GM19328 (cell line): ENCODE results near the gene MPC2.

ENCODE experiments used
- ATAC-seq: cut with Tn5 transposase; IDR thresholded peaks from one replicate; pipeline ENCODE4 v1.9.1; 2021; ENCODE audit warnings: mild to moderate bottlenecking, moderate library complexity; ENCODE audit not compliant: unreplicated experiment

MPC2 gene

DNA sequence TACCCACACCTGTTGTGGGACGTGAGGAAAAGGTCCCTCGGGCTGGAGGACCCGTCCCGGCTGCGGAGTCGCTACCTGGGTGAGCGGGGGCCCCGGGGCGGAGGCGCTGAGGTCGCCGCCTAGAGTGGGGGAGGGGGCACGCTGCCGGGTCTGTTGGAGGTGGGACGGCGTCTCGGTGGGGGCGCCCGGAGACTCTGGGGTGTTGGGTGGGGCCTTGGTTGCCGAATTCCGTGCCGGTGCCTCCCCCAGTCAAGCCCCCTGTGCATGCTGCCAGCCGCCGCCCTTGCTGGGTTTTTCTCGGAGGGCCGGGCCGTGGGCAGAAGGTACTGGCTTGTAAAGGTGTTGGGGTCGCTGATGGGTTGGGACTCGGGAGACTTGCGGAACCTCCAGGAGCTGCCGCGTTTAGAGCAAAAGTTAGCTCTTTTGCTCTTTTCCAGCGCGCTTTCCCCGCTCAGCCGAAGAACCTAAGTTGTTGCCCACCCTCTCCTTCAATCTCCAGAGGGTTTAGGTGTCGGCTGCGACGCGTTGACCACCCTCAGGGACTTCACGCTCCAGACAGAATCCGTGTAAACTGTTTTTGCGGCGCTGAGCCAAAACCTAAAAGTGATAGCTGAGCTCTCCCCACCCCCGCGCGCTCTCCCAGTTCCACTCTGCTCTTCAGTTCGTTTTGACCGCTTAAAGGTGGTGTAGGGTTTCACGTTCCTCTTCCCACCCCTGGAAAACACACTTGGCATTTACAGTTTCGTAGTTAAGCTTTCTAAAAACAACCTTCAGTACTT lies at the start of gene MPC2:
TSS of gene MPC2 (minus strand) at position 143 of the 779 bp plus-strand sequence. CDS start 1,231 bp downstream, outside the sequence.
- ATAC-seq: peak; percentile 8

DNA sequence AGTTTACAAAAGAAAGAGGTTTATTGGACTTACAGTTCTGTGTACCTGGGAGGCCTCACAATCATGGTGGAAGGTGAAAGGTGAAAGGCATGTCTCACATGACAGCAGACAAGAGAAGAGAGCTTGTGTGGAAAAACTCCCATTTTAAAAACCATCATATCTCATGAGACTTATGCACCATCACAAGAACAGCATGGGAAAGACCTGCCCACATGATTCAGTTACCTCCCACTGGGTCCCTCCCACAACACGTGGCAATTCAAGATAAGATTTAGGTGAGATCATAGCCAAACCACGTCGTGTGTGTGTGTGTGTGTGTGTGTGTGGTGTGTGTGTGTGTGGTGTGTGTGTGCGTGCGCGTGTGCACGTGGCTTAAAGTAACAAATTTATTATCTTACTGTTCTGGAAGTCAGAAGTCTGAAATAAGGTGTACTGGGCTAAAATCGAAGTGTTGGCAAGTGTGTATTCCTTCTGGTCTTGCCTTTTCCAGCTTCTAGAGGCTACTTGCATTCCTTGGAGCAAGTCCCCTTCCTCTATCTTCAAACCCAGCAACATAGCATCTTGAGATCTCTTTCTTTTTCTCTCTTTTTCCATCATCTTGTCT lies 48.1 kb upstream of the MPC2 start:
- no peak for ATAC-seq

DNA sequence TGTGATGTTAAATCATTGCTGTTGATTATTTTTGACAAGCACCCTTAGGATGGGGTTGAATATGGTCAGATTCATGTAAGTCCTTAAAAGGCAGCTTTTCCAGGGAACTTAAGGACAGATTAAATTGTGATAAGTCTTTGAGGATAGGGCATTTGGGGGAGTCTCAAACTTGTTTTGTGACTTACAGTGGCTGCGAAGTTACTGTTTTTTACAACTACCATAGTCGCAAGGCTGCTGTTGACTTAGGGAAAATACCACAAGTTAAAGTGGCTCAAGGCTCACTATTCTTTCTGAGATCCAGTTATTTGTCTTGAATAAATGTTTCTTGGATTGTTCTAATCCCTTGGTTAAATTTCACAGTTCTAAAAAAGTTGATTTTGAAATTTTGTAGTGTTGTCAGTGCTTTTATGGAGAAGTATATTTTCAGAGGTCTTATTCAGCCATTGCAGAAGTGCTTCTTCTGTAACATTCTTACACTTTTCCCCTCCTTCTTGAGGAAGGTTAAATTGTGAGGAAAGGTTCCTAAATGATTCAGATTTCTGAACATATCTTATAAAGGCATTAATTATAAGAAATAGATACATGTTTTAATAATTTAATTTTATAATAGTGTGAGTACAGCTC lies 47.0 kb upstream of the MPC2 start:
- ATAC-seq: no peak

DNA sequence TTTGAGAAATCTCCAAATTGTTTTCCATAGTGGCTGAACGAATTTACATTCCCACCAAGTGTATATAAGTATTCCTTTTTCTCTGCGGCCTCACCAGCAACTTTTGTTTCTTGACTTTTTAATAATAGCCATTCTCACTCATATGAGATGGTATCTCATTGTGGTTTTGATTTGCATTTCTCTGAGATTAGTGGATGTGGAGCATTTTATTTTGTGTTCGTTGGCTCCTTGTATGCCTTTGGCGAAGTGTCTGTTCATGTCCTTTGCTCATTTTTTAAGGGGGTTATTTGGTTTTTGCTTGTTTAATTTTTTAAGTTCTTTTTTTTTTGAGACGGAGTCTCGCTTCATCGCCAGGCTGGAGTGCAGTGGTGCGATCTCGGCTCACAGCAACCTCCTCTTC lies 45.1 kb upstream of the MPC2 start:
- no peak for ATAC-seq

DNA sequence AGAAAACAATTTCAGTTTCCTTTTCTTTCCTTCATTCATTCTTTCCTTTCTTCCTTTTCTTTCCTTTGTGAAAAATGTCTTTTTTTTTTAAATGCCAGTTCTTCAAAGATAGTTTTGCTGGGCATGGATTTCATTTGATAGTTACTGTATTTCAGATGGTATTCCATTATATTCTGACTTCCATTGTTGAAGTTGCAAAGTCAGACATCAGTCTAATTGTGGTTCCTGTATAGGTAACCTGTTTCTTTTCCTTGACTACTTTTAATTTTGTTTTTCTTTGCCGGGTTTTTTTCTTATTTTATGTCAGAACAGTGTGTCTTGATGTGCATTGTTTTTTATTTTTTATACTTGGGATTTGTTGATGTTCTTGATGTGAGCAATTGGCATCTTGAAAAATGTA lies 40.4 kb upstream of the MPC2 start:
- no peak for ATAC-seq

DNA sequence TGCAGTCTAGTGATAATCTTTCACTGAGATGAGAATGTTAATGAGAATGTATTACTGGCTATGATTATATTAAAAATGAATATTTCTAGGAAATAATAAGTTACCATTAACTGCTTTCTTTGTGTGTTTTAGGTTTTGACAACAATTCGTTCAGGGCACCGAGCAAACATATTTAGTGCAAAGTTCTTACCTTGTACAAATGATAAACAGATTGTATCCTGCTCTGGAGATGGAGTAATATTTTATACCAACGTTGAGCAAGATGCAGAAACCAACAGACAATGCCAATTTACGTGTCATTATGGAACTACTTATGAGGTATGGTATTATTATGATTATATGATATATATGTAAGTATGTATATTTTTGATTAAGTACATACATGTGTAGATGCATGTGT lies 37.8 kb upstream of the MPC2 start:
- ATAC-seq: no peak

DNA sequence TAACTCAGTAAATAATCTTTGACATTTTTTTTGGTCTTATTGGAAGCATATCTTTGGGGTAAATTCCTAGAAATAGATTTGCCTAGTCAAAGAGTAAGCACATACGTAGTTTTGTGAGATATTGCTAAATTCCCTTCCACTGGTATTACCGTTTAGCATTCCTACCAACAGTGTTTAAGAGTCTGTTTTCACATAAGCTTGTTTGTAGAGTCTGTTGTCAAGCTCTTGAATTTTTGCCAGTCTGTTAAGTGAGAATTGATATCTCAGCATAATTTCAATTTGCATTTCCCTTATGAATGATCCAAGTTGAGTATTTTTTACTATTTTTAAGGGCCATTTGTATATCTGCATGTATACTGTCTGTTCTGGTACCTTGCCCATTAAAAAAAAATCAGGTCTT lies 37.0 kb upstream of the MPC2 start:
- no peak for ATAC-seq

DNA sequence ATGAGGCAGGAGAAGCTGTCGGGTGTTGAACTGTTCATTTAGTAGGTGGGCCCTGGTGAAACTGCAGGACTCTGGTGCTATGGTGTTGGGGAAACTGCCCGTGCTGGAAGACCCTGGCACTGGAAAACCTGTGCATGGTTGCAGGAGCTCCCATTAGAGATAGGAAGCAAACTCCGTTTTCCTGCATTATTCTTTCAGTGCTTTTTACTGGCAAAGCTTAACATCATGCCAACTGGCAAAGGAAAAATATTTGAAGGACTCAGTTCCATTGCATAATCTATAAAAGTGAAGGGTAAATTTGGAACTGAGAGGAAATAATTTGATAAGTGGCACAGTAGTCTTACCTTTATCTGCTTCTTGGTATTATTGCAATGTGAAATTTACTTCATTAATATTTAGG lies 31.7 kb upstream of the MPC2 start:
- ATAC-seq: no peak

DNA sequence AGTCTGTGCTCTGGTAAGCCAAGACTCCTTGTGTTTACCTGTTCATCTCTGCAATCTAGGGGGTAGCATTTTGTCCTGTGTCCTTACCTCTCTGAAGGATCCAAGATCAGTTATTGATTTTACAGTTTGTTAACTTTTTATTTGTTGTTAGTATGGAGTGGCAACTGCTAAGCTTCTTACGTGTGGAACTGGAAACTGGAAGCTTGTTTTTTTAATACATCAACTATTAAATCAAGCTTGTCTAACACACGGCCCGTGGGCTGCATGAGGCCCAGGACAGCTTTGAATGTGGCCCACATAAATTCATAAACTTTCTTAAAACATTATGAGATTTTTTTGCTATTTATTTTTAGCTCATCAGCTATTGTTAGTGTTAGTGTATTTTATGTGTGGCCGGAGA lies 29.2 kb upstream of the MPC2 start:
- ATAC-seq: no peak

DNA sequence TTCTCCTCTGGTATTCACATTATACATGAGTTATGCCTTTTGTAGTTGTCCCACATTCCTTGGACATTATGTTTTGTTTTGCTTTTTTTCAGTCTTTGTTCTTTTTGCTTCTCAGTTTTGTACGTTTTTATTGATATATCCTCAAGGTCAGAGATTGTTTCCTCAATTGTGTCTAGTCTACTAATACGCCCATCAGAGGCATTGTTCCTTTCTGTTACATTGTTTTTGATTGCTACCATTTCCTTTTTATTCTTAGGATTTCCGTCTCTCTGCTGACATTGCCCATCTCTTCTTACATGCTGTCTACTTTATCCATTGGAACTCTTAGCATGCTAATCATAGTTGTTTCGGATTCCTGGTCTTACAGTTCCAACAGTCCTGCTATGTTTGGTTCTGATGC lies 27.8 kb upstream of the MPC2 start:
- no peak for ATAC-seq

DNA sequence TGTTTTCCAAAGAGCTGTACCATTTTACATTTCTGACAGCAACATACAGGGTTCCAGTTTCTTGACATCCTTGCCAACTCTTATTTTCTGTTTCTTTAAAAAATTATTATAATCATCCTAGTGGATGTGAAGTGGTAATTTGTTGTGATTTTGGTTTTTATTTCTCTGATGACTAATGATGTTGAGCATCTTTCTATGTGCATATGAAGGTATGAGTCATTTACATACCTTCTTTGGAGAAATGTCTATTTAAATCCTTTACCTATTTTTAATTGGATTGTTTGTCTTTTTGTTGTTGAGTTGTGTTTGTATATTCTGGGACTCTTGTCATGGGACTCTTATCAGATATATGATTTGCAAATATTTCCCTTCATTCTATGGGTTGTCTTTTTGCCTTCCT lies 20.8 kb upstream of the MPC2 start:
- no peak for ATAC-seq

DNA sequence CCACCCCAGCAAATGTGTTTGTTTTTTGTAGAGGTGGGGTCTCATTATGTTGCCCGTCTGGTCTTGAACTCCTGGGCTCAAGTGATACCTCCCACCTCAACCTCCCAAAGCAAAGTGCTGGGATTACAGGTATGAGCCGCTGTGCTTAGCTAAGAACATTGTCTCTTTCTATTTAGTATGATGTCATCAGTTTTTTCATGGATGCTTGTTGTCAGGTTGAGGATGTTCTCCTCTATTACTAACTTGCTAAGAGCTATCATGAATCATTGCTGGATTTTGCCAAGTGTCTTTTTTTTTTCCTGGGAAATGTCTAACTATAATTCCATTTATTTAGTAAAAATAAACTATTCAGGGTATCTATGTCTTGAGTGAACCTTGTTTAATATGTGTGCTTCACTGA lies 19.0 kb upstream of the MPC2 start:
- ATAC-seq: no peak

DNA sequence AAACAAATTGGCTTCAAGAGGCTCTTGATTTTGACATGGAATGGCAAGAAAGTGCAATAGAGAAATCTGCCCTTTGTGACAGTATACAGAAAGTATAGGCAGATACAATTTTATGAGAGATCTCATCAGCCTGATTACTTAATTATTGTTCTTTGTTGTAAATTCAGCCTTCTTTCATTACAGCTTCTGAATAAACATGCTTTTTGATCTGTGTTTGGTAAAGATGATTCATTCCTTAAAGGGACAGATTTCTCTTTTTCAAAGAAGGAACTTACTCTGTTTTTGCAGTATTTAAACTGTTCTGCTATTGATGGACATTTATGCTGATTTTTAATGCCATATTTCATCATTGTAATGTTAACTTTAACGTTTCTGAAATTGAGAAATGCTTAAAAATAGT lies 13.7 kb upstream of the MPC2 start:
- ATAC-seq: no peak

DNA sequence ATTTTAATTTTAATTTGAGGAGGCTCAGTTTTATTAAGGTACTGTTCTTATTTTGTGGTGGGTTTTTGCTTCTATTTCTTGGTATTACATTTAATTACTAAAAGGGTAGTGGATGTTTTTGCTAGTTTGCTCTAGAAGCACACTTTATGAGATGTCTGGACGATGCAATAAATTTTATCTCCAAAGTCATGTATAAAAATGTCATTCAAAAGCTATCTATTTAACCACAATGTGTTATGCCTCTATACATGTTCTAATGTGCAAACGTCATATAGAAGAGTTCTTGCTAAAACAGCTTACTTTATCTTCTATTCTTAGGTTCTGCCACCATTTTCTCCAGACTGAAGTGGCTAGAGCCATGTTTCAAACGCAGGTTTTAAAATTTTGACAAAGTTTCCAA lies 12.9 kb upstream of the MPC2 start:
- no peak for ATAC-seq

DNA sequence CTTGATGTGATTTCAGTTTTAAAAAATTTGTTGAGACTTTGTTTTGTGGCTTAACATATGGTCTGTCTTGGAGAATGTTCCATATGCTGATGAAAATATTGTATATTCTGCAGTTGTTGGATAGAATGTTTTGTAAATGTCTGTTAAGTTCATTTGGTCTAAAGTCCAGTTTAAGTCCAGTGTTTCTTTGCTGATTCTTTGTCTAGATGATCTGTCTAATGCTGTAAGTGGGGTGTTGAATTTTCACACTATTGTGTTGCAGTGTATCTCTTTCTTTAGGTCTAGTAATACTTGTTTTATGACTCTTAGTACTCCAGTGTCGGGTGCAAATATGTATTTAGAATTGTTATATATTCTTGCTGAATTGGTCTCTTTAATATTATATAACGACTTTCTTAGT lies 10.9 kb upstream of the MPC2 start:
- ATAC-seq: no peak

DNA sequence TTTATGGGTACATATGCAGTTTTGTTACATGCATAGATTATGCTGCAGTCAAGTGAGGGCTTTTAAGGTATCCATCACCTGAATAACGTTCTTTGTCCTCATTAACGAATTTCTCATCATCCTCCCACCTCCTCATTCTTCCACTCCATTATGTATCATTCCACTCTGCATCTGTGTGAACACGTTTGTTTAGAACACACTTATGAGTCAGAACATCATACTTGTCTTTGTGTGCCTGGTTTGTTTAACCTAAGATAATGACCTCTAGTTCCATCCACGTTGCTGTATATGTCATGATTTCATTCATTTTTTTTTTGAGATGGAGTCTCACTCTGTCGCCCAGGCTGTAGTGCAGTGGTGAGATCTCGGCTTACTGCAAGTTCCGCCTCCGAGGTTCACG lies 6.7 kb upstream of the MPC2 start:
- no peak for ATAC-seq

DNA sequence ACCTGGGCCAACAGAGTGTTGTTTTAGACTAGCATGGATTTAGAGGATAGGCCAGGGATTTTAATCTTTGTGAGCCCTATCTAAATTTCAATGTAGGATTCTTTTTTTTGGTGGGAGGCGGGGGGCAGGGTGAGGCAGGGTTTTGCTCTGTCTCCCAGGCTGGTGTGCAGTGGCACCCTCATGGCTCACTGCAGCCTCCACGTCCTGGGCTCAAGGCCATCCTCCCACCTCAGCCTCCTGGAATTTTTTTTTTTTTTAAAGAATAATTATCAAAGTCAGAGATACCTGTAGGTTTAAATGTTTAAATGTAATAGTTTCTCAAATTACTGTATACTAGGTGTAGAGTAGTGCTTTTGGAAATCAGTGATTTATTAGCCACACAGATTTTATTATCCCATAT lies 3.4 kb upstream of the MPC2 start:
- ATAC-seq: no peak

DNA sequence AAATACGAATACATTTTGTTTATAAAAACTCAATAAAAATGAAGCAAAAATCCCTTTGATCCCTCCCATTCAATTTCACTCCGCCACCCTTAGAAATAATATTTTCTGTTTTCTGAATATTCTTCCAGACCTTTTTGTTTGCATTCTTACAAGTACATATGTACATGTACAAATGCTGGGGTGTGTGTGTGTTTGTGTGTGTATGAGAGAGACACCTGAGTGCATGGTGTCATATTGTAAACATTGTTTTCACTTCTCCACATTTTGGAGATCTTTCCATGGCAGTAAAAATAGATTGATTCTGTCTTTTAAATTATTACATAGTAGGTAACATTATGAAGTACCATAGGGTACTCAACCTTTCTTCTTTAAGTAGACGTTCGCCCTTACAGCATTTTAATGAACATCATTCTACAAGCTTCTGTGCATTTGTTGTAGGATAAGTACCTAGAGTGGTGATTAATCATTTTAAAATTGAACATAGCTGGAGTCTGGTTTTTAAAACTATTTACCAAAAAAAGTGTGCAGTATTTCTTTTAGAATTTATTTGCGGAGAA lies 1.3 kb upstream of the MPC2 start:
- no peak for ATAC-seq

DNA sequence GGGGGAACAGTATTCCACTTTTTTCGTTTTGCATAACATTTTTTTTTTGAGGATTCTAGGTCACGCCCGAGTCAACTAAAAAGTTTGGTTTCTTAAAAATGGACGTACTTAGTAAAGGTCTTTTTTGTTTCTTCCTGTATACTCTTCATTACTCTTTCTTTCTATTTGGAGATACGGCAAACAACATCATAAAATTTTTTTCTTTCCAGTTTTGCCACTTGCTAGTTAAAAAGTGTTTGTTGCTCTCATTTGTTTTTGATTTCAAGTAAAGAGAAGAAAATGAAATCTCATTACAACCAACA lies 788 bp upstream of the MPC2 start:
- no peak for ATAC-seq

DNA sequence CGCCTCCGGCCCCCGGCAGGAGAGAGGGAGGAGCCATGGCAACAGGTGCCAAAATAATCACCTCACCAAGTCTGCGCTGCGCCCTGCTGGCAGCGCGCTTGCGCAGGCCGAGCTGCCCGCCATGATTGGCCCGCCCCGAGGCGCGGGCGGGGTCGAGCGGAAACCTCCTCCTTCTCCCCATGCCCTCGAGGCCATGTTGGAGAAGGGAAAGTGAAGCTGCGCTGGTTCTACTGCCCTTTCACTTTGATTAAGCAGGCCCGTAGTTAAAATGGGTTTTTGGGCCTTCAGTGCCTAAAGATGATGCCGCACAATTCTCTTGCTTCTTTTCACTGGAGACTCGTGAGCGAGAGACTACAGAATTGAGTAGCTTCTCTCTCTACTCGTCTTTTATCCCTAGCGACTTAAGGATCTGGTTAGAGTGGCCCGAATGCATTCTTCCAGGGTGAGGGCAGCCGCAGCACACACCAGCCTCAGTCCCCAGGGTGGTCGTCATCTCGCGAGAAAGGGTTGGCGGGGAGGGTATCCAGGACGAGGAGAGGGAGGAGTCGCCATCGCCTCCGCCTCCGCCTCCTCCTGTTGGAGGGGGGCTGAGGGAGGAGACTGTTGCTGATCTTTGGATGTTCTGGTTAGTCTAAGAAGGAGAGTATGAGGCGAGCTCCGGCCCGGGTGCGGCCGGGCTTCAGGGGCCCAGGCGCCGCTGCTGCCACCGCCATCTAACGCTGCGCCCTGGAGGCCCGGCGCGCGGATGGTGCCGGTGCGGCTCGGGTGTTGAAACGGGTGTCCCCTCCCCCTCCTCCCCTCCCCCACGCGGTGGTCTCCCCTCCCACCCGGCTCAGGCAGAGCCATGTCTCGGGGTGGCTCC lies 573 bp downstream of the MPC2 start, which contains the start of gene DCAF6:
TSS of gene DCAF6 (plus strand) at position 616 of the 862 bp plus-strand sequence. CDS start at position 845, 229 bp downstream.
- peak; percentile 68 for ATAC-seq
